ENCODE results near the gene FMN1. TPM values are rescaled to one million over a fixed set of nuclear protein-coding genes. Genes with fewer than 3 reads are reported as not detected.

FMN1 gene
- total RNA-seq, 3 donors from 2014 or later = 0.14 to 0.66 (median 0.48) TPM

DNA sequence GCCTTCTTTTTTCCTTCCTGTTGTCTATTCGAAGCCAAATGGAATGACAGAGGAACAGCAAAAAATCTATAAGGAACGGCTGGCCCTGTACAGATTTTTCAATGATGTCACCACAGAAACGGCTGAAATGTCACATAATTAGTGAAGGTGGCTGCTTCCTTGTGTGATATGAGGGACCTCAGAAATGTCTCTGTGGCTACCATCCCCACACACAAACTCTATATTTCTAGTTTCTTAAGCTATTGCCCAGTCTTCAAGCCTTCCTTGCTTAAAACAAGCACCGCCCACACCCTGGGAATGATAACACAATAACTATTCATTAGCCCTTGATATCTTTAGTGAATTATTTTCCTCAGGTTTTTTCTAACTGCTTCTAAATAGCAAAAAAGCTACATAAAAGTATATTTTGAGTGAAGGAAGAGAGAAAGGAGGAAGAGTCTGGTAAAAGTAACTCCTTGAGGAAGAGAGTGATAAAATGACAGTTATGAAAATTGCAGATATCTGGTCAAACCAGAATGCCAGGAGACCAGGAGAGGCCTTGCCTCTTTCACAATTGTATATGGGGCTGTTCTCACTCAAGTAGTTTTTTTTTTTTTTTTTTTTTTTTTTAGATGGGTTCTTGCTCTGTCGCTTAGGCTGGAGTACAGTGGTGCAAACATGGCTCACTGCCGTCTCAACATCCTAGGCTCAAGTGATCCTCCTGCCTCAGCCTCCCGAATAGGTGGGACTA lies 38.7 kb downstream of the FMN1 start:
- DNase-seq = no peak
- H3K4me1 Mint-ChIP-seq (ENCODE audit: low read depth) = peaks cover 12% of the 10 kb centered on the region

DNA sequence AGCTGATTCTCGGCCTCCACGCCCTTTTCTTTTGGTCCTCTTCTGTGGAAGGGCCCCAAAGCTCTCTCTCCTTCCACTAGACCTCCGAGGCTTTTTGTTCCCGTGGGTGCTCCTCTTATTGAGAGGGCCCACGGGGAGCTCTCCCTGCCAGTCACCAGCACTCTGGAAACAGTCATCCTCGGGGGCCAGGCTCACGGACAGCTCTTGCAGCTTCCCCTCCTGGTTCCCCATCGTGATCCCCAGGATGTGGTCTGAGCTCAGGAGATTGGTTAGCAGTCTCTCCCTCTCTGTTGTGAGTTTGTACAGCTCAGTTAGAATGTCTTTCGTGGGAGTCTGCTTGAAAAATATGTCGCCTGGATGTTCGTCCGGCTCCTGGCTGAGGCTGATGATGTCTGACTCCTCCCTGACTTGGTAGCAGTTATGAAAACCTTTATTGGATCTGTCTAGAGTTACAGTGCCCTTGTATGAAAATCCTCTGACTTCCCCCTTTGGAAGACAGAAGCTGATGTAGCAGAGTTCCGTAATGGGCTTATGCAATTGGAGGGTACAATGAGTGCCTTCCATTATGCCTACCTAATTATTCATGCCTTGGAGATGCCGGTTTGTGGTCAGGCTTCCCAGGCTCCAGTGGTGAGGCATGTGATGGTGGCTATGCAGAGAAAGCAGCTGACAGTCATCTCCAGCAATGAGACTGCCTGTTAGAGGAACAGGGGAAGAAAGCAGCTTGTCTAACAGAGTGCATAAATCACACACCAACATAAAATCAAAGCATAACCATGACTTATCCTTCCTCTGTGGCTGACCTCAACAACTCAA lies 40.0 kb downstream of the FMN1 start:
- Mint-ChIP-seq H3K36me3 (ENCODE audit: insufficient read depth) (no peaks in the 10 kb centered on the region), H3K9me3 (no peaks in the 10 kb centered on the region), H3K27me3 (ENCODE audit: low read depth) (no peaks in the 10 kb centered on the region), H3K4me3 (no peak overlapping the region), H3K4me1 (ENCODE audit: low read depth) (peaks cover 6% of the 10 kb centered on the region)
- DNase-seq = no peak
- ATAC-seq = no peak

More for the DNA sequence above, 38.7 kb downstream of the FMN1 start:
- Mint-ChIP-seq H3K4me3 (no peak overlapping the region), H3K27me3 (ENCODE audit: low read depth) (peaks cover 2% of the 10 kb centered on the region), H3K36me3 (ENCODE audit: insufficient read depth) (no peaks in the 10 kb centered on the region), H3K9me3 (no peaks in the 10 kb centered on the region)
- no peak for ATAC-seq

DNA sequence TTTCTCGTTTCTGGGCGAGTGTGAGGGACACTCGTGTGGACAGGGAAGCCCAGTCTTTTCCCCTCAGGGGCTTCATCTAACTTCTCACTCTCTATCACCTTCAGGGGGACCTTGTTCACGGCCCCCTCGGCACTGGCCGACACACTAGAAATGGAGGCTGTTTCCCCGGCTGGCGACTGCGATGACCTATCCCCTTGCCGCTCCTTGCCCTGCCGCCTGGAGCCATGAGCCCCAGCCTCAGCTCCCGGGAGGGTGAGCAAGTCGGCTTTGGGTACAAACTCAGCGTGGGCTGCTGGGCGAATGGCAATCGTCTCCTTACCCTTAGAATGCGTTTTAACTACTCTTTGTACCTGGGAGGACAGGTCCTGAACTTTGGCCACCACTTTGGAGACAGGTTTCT lies 41.0 kb downstream of the FMN1 start:
- no peak overlapping the region for H3K4me3 Mint-ChIP-seq
- H3K36me3 Mint-ChIP-seq (ENCODE audit: insufficient read depth) = no peaks in the 10 kb centered on the region
- ATAC-seq (no peak), DNase-seq (no peak)
- H3K27me3 Mint-ChIP-seq (ENCODE audit: low read depth) = no peaks in the 10 kb centered on the region
- peaks cover 6% of the 10 kb centered on the region for H3K4me1 Mint-ChIP-seq (ENCODE audit: low read depth)
- H3K9me3 Mint-ChIP-seq = no peaks in the 10 kb centered on the region

DNA sequence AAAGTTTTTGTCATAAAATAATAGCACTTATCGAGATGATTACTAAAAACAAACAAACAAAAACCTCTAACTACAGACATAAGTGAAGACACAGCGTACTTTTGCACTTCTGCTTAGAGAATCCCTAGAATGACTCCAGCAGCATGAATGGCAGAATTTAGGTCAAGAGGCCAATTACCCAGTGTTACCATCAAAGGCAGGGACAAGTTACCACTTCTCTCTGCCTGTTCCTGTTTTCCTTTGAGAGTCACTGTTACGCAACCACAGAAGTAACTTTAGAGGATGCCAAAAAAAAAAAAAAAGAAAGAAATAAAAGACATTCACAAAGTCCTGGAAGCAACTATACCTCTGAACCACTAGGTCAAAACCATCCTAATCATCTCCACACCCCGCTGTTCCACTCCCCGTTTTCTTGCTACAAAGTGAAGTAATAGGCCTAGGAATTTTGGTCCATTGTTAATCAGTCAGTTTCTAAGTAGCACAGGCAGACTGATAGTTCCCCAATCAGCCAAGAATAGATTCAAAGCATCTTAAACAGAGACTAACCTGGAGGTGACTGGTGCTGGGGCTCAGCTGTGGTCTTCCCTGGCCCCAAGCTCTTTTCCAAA lies 41.9 kb downstream of the FMN1 start:
- DNase-seq (no peak), ATAC-seq (no peak)
- Mint-ChIP-seq H3K4me3 (no peak overlapping the region), H3K4me1 (ENCODE audit: low read depth) (peaks cover 14% of the 10 kb centered on the region), H3K36me3 (ENCODE audit: insufficient read depth) (no peaks in the 10 kb centered on the region), H3K27me3 (ENCODE audit: low read depth) (no peaks in the 10 kb centered on the region), H3K9me3 (no peaks in the 10 kb centered on the region)

DNA sequence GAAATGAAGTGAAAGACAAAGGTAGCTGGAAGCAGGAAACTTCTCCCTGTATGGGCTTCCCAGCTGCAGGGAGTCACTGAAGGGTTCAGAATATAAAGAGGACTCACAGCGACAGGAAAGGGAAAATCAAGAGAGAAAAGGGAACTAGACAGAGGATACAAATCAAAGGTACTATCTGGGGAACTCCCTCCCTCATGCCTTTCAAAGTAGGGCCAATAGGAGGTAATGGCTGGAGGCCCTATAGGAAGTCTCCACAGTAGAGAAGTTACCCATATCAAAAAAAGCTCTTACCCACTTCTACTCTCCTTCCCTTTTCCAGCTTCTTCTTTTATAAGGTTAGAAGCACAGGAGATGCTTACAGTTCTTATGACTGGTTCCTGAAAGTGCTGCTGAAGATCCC lies 43.5 kb downstream of the FMN1 start:
- Mint-ChIP-seq H3K4me1 (ENCODE audit: low read depth) (peaks cover 14% of the 10 kb centered on the region), H3K4me3 (no peak overlapping the region), H3K27me3 (ENCODE audit: low read depth) (no peaks in the 10 kb centered on the region), H3K36me3 (ENCODE audit: insufficient read depth) (no peaks in the 10 kb centered on the region), H3K9me3 (no peaks in the 10 kb centered on the region)
- ATAC-seq (no peak), DNase-seq (no peak)

DNA sequence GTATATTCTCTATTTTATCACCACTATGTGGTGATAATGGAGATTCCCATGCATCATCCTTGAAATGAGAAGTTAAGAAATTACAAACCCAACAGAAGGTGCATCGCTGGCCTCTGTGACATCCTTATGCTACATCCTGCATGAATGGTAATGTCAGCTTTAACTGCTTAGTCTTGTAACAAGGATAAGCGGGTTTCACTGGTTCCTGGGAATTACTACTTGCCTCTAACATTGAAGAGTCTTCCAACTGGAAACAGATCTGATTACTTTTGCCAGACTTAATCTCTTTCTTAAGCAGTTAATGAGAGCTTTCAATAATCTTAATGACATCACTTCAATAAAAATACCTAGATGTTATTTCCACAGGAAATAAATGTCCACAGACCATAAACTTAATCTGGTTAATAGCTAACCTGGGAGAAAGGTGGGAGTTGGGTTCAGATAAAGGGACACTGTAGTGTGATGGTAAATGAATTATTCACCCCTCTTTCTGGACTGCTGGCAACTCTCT lies 44.0 kb downstream of the FMN1 start:
- Mint-ChIP-seq H3K4me1 (ENCODE audit: low read depth) (peaks cover 14% of the 10 kb centered on the region), H3K4me3 (no peak overlapping the region), H3K9me3 (no peaks in the 10 kb centered on the region), H3K27me3 (ENCODE audit: low read depth) (no peaks in the 10 kb centered on the region), H3K36me3 (ENCODE audit: insufficient read depth) (no peaks in the 10 kb centered on the region)
- DNase-seq (no peak), ATAC-seq (no peak)

DNA sequence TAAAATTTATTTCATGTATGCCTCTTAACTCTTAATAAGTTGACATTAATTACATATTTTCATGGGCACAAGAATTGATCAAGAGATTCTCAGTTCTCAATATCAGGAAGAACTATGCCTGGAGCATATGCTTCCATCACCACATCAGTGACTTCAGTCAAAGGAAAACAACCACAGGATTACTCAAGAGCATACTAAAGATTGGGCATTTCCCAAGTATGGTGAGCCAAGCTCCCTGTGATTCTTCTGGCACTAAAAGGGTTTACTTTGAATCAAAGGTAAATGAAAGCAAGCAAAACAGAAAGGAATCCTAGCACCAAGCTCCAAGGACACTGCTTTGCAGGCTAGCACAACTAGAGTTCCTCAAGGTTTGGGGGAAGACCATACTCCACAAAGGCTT lies 44.6 kb downstream of the FMN1 start:
- no peaks in the 10 kb centered on the region for H3K9me3 Mint-ChIP-seq
- peaks cover 14% of the 10 kb centered on the region for H3K4me1 Mint-ChIP-seq (ENCODE audit: low read depth)
- no peak overlapping the region for H3K4me3 Mint-ChIP-seq
- no peaks in the 10 kb centered on the region for H3K36me3 Mint-ChIP-seq (ENCODE audit: insufficient read depth)
- ATAC-seq = no peak
- no peak for DNase-seq
- no peaks in the 10 kb centered on the region for H3K27me3 Mint-ChIP-seq (ENCODE audit: low read depth)

DNA sequence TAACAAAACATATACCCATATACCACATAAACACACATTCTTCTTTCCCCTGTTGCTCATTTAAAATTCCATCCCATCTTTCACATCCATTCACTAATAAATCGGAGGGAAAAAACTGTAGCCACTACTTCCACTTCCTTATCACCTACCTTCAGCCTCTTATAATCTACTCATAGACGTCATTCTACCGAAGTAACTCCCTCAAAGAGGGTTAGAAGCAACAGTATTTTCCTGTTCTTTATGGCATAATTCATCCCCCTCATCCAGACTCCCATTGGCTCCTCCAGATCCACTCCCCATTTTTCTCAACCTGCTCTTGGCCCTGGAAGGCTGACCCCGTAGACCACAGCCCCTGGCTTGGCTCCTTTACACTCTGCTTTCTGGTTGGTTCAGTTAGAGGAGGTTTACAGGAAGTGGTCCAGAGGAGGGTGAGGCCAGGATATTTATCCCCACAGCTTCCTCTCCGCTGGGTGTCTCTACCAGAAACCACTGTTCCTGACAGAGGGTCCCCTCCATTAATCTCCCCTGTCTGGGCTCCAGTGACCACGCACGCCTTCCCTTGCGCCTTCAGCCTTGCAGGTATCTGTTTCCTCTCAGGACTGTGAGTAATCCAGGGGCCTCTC lies 46.3 kb downstream of the FMN1 start:
- H3K27me3 Mint-ChIP-seq (ENCODE audit: low read depth) = no peaks in the 10 kb centered on the region
- DNase-seq (no peak), ATAC-seq (peak in 1 of 2 donors; percentile 43)
- H3K4me3 Mint-ChIP-seq = peak overlapping the region; percentile 33
- peaks cover 14% of the 10 kb centered on the region for H3K4me1 Mint-ChIP-seq (ENCODE audit: low read depth)
- H3K36me3 Mint-ChIP-seq (ENCODE audit: insufficient read depth) = no peaks in the 10 kb centered on the region
- no peaks in the 10 kb centered on the region for H3K9me3 Mint-ChIP-seq

DNA sequence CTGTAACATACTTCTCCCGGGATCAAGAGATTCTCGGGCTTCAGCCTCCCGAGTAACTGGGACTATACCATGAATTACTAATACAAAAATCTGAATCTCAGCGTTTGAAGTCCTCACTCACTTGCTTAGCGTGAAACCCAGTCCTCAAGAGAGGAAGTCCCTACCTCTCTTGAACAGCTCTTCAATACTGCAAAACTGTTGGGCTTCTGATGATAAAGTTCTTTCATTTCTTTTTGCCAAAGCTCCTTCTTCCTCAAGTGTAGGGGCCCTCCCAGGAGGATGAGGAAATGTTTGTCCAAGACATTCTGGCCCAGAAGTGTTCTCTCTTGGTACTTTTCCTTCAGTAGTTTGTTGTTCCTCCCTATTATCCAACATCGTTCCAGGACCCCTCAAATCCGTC lies 48.5 kb downstream of the FMN1 start:
- H3K4me1 Mint-ChIP-seq (ENCODE audit: low read depth) = peaks cover 10% of the 10 kb centered on the region
- no peak for ATAC-seq
- H3K4me3 Mint-ChIP-seq = no peak overlapping the region
- H3K27me3 Mint-ChIP-seq (ENCODE audit: low read depth) = no peaks in the 10 kb centered on the region
- H3K9me3 Mint-ChIP-seq = no peaks in the 10 kb centered on the region
- no peaks in the 10 kb centered on the region for H3K36me3 Mint-ChIP-seq (ENCODE audit: insufficient read depth)
- DNase-seq = no peak

DNA sequence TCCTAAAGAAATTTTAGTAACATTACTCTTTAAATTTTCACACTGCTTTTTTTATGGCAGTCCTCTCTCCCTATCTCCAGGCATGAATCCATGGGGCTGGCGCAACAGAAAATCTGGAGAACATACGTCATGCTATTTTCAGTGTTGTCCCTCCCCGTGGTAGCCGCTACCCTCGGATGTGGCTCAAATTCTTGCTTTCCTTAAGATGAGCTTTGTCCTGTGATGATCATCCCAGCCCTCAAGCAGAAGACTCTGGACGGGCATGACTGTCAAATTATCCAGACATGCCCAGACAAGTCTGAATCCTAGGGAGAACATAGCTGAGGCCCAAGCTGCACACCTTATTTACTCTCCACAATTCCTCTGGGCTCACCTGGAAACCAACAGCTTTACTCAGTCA lies 49.1 kb downstream of the FMN1 start:
- ATAC-seq = no peak
- H3K27me3 Mint-ChIP-seq (ENCODE audit: low read depth) = no peaks in the 10 kb centered on the region
- H3K9me3 Mint-ChIP-seq = no peaks in the 10 kb centered on the region
- H3K4me1 Mint-ChIP-seq (ENCODE audit: low read depth) = peaks cover 10% of the 10 kb centered on the region
- H3K4me3 Mint-ChIP-seq = no peak overlapping the region
- DNase-seq = no peak
- H3K36me3 Mint-ChIP-seq (ENCODE audit: insufficient read depth) = no peaks in the 10 kb centered on the region

DNA sequence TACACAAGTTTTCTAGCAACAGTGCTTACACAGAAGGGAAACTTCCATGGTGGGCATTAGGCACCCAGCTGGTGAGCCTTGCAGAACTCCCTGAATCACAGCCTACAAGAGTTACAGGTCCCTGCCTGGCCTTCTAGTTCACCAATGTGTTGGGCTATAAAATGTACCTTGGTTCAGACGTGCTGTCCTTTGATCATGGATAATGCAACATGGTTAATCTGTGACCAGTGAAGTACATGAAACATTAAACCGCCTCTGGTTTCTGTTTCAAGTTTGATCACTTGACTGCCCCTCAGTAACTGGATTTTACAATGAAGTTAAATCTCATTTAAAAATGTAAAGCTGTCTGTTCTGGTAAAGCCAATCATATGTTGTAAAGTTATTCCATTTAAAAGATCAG lies 51.8 kb downstream of the FMN1 start:
- H3K4me3 Mint-ChIP-seq = no peak overlapping the region

DNA sequence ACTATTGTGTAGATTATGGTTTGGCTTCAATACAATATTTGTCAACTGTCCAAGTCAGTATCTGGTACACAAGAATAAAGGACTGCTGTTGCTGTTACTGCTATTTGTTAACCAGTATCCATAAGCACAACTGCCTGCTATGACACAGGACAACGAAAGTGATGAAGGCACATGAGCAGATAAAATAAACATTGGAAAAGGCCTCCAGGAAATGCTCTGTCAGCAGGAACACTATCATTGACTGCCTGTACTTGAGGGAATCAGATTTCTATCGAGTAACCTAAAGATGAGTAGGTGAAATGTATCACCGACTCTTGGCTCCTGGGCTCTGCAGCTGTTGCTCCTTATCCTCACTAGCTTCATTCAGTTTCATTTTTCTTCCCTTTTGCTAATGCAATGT lies 56.5 kb downstream of the FMN1 start:
- ATAC-seq = no peak
- no peaks in the 10 kb centered on the region for H3K36me3 Mint-ChIP-seq (ENCODE audit: insufficient read depth)
- H3K9me3 Mint-ChIP-seq = no peaks in the 10 kb centered on the region
- no peak for DNase-seq
- H3K27me3 Mint-ChIP-seq (ENCODE audit: low read depth) = peaks cover 8% of the 10 kb centered on the region
- no peaks in the 10 kb centered on the region for H3K4me1 Mint-ChIP-seq (ENCODE audit: low read depth)
- no peak overlapping the region for H3K4me3 Mint-ChIP-seq

More for the DNA sequence above, 51.8 kb downstream of the FMN1 start:
- no peaks in the 10 kb centered on the region for H3K36me3 Mint-ChIP-seq (ENCODE audit: insufficient read depth)
- DNase-seq (no peak), ATAC-seq (no peak)
- no peaks in the 10 kb centered on the region for H3K9me3 Mint-ChIP-seq
- H3K27me3 Mint-ChIP-seq (ENCODE audit: low read depth) = peaks cover 6% of the 10 kb centered on the region
- H3K4me1 Mint-ChIP-seq (ENCODE audit: low read depth) = no peaks in the 10 kb centered on the region

DNA sequence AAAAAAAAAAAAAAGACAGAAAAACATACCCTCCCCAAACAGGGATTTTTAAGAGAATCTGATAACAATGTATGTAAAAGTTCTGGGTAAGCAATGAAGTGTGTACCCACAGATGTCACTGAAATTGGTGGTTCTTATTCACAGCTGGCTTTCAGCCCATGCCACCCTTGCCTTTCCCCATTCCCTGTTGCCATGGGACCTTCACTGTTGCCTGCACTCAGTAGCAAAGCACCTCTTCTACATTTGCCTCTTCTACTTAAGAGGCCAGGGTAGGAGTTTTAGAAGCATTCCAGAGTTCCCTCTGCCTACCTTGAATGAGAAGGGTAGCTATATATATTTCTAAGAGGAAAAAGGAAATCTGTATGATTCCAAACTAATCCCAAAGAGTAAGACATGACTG lies 57.4 kb downstream of the FMN1 start:
- DNase-seq (no peak), ATAC-seq (no peak)
- H3K36me3 Mint-ChIP-seq (ENCODE audit: insufficient read depth) = no peaks in the 10 kb centered on the region
- peaks cover 8% of the 10 kb centered on the region for H3K27me3 Mint-ChIP-seq (ENCODE audit: low read depth)
- H3K4me1 Mint-ChIP-seq (ENCODE audit: low read depth) = peaks cover 4% of the 10 kb centered on the region
- H3K4me3 Mint-ChIP-seq = no peak overlapping the region
- H3K9me3 Mint-ChIP-seq = no peaks in the 10 kb centered on the region

DNA sequence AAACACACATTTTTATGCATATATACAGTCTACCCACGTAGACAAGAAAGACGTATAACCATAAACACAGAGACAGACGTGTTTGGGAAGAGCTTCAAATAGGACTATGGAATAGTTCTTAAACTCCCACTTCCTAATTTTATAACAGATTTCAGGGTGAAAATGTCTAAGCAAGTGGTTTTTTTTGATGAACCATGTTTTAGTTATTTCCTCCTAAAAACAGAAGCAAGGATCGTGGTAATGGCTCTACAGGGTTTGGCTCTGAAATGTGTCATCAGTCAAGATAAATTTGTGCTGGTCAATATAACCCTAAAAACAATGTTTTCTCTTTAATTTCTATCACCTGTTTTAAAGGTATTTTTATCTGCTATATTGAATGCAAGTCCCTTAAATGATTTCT lies 58.2 kb downstream of the FMN1 start:
- H3K4me1 Mint-ChIP-seq (ENCODE audit: low read depth) = peaks cover 7% of the 10 kb centered on the region
- H3K9me3 Mint-ChIP-seq = no peaks in the 10 kb centered on the region
- DNase-seq = no peak
- no peak overlapping the region for H3K4me3 Mint-ChIP-seq
- H3K36me3 Mint-ChIP-seq (ENCODE audit: insufficient read depth) = no peaks in the 10 kb centered on the region
- ATAC-seq = no peak
- H3K27me3 Mint-ChIP-seq (ENCODE audit: low read depth) = peaks cover 8% of the 10 kb centered on the region
